Progenitor cell of endocrine pancreas (in vitro differentiated cells): ENCODE results near the gene NOS1AP. TPM values are rescaled to one million over a fixed set of nuclear protein-coding genes. Genes with fewer than 3 reads are reported as not detected.
"Not testable (repeated sequence)": the region's sequence is repeated elsewhere in the genome, so short reads cannot be mapped to it uniquely, and the experiment has no call there.

Experiments
- DNase-seq: peaks from one replicate; pipeline ENCODE4 v3.0.0; 2021; ENCODE audit warnings: low spot score; ENCODE audit not compliant: unreplicated experiment
- H3K27ac Mint-ChIP-seq: 2 replicates; pipeline ENCODE4 v1.8.0; 2021; ENCODE audit warnings: mild to moderate bottlenecking, moderate library complexity, mixed read lengths
- H3K27me3 Mint-ChIP-seq: 2 replicates; pipeline ENCODE4 v1.8.0; 2021; ENCODE audit warnings: mixed read lengths
- H3K36me3 Mint-ChIP-seq: 2 replicates; pipeline ENCODE4 v1.8.0; 2022; ENCODE audit warnings: mixed read lengths; ENCODE audit not compliant: insufficient read depth
- H3K4me1 Mint-ChIP-seq: 2 replicates; pipeline ENCODE4 v1.8.0; 2021; ENCODE audit warnings: low read depth, mixed read lengths
- H3K4me3 Mint-ChIP-seq: 2 replicates; pipeline ENCODE4 v1.8.0; 2021; ENCODE audit warnings: low read depth, mild to moderate bottlenecking, moderate library complexity, mixed read lengths
- H3K9me3 Mint-ChIP-seq: 2 replicates; pipeline ENCODE4 v1.8.0; 2021; ENCODE audit warnings: low read depth, mixed read lengths
- total RNA-seq: library from RNA; stranded (reverse); gene quantifications from 2 replicates; pipeline ENCODE4 v1.2.1, GENCODE V29; 2021
- TF ChIP-seq, protein P1 (sequence below): fragments of 200-600 bp; sonication (generic); IDR thresholded peaks from one replicate; pipeline ENCODE4 v1.5.0; 2021; ENCODE audit warnings: antibody characterized with exemption, mild to moderate bottlenecking; ENCODE audit not compliant: unreplicated experiment

The NOS1AP gene
- total RNA-seq, 1 donor from 2014 or later, result 5.6 TPM

DNA sequence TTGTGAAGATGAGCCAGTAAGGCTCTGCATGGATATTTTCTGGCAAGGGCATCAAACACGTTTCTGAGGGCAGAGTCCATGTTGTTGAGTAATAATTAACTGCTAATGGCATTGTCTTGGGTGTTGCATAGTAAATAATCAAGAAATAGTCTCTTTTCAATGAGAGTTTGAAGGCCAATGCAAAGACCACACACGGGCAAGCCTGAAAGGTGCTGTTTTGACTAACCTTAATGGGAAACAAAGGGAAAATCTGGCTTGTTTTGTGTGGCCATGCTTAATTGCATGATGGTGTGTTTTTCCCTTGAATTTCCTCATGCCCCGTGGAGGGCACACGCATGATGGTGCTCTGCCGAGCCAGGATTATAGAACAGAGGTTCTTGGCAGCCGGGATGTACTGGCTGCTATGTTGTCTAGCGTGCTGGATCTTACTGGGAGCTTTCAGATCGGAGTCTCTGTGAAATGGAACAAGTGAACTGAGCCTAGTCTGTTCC, 127.6 kb downstream of the NOS1AP start:
- H3K9me3 Mint-ChIP-seq, result no peaks in the 10 kb centered on the region
- H3K27ac Mint-ChIP-seq, result no peak overlapping the region
- no peaks in the 10 kb centered on the region for H3K36me3 Mint-ChIP-seq
- TF ChIP-seq, protein P1, sequence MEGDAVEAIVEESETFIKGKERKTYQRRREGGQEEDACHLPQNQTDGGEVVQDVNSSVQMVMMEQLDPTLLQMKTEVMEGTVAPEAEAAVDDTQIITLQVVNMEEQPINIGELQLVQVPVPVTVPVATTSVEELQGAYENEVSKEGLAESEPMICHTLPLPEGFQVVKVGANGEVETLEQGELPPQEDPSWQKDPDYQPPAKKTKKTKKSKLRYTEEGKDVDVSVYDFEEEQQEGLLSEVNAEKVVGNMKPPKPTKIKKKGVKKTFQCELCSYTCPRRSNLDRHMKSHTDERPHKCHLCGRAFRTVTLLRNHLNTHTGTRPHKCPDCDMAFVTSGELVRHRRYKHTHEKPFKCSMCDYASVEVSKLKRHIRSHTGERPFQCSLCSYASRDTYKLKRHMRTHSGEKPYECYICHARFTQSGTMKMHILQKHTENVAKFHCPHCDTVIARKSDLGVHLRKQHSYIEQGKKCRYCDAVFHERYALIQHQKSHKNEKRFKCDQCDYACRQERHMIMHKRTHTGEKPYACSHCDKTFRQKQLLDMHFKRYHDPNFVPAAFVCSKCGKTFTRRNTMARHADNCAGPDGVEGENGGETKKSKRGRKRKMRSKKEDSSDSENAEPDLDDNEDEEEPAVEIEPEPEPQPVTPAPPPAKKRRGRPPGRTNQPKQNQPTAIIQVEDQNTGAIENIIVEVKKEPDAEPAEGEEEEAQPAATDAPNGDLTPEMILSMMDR, result no peak
- DNase-seq, result no peak
- H3K27me3 Mint-ChIP-seq, result no peaks in the 10 kb centered on the region
- H3K4me1 Mint-ChIP-seq, result peaks cover 13% of the 10 kb centered on the region
- no peak overlapping the region for H3K4me3 Mint-ChIP-seq

DNA sequence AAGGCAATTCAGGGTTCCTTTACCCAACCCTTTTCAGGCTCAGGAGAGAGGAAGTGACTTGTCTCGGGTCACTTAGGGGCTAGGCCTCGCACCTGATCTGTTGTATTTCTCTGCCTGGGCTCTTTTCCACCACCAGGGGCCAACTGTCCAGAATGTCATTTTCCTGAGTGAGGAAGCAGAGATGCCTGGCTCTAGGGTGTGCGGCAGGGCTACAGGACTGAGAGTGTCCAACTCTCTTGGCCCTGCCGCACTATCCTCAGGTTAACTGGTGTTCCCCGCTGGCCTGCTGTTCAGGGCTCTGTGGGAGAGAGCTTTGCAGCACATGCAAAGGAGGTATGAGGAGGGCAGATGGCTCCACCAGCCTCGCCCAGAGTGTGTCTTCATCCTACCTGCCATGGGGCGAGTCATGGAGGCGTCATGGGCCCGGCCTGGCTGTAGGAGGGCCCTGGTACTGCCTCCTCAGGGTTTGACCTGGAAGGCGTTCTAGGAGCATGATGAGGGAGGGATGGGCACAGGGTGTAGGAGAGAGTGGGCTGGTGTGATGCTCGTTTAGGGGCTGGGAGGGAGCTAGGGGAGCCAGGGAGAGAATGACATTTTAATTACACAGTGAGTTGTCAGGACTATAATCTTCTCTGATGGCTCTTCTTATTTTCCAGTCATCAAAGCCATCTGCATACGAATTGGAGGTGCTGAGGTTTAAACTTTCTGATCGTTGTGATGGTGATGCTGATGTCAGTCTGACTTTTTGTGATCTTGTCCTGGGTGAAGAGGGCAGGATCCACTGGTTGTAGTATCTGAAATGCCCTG, 128.3 kb downstream of the NOS1AP start:
- TF ChIP-seq, protein P1, result peak; percentile 24
- no peak overlapping the region for H3K27ac Mint-ChIP-seq
- H3K36me3 Mint-ChIP-seq, result no peaks in the 10 kb centered on the region

DNA sequence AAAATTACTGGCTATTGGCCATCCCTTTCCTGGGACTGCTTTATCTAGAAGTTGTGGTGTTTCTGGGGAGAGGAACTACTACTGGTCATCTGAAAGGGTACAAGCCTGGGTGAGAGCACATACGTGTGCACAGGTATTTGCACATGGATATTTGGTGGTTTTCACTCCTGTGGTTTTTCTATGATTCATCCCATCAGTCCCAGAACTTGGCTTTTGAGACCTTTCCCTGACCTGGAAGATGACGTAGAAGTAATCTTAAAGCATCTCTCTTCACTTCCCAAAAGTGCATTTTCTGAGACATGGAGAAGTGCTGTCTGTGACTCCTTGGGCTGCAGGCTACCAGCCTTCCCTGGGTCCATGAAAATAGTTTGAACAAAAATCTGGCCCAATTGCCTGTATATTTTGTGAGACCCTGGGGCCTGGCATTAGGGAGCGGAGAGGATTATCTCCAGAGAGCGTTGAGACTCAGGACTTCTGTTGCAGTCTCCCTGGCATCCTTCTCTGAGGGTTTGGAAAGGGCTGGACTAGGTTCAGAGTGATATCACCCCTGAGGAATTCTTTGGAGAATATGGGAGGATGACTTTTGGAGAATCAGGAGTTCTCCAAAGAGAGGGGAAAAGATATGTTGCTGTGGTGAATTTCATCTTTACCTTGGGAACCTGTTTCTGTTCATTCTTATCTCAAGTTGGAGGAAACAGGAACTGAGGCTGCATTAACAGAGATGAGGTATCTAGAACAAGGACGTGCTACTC, 130.8 kb downstream of the NOS1AP start:
- DNase-seq, result no peak
- TF ChIP-seq, protein P1, result no peak
- no peaks in the 10 kb centered on the region for H3K9me3 Mint-ChIP-seq
- H3K27ac Mint-ChIP-seq, result no peak overlapping the region
- peaks cover 16% of the 10 kb centered on the region for H3K4me1 Mint-ChIP-seq
- no peak overlapping the region for H3K4me3 Mint-ChIP-seq
- H3K36me3 Mint-ChIP-seq, result no peaks in the 10 kb centered on the region
- H3K27me3 Mint-ChIP-seq, result no peaks in the 10 kb centered on the region

More for the DNA sequence above, 128.3 kb downstream of the NOS1AP start:
- H3K4me1 Mint-ChIP-seq, result peaks cover 11% of the 10 kb centered on the region
- DNase-seq, result no peak
- H3K27me3 Mint-ChIP-seq, result no peaks in the 10 kb centered on the region
- no peak overlapping the region for H3K4me3 Mint-ChIP-seq
- H3K9me3 Mint-ChIP-seq, result no peaks in the 10 kb centered on the region

DNA sequence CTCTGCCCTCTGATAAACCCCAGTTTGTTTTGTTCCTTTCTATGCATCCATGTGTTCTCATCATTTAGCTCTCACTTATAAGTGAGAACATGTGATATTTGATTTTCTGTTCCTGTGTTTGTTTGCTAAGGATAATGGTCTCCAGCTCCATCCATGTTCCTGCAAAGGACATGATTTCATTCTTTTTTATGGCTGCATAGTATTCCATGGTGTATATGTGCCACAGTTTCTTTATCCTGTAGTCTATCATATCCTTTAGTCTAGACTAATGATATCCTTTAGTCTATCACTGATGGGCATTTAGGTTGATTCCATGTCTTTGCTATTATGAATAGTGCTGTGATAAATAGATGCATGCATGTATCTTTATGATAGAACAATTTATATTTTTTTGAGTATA, 131.6 kb downstream of the NOS1AP start:
- H3K4me3 Mint-ChIP-seq, H3K9me3 Mint-ChIP-seq, H3K27me3 Mint-ChIP-seq, DNase-seq, H3K27ac Mint-ChIP-seq, H3K36me3 Mint-ChIP-seq: not testable (repeated sequence)
- peaks cover 20% of the 10 kb centered on the region for H3K4me1 Mint-ChIP-seq

DNA sequence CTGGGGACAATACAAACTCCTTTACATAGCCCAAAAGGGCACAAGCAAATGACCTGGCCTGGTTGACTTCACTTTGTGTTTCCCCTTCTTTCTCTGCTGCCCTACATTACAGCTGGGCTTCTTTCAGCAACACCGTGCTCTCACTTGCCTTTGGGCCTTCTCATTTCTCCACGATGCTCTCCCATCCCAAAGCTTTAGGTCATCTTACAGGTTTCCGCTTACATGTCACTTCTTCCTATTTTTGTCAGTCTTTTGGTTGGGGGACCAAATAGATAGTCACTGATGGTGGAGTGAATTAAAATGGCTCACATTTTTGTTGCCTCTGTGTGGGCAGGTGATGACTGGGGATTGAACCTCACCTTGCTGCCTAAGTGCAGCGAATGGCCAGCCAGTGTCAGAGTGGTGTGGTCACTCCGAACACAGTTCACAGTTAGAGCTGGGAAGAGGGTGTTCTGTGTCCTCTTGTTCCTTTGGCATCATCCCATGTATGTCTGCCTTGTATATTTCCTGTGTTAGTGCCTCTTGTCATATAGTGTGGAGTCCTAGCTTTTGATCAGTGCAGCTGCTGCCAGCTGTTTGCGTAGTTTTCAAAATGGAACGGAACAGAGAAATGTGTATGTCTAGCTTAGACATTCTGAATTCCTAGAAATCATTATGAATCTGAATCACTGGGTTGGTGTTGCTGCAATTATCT, 134.8 kb downstream of the NOS1AP start:
- Mint-ChIP-seq H3K4me3 (no peak overlapping the region), H3K27ac (no peak overlapping the region), H3K4me1 (peaks cover 18% of the 10 kb centered on the region), H3K36me3 (no peaks in the 10 kb centered on the region), H3K9me3 (no peaks in the 10 kb centered on the region), H3K27me3 (no peaks in the 10 kb centered on the region)
- TF ChIP-seq, protein P1, result no peak
- DNase-seq, result no peak
